GM23338 (cell line): ENCODE data around the gene SH2D3C. TPM values are rescaled to one million over a fixed set of nuclear protein-coding genes. Genes with fewer than 3 reads are reported as not detected.
A peak's percentile ranks its signal among the peaks of the same experiment; 100 is the strongest.

ENCODE experiments used
- ATAC-seq: fragments of 200-7000 bp; cut with Tn5 transposase; 3 replicates; pipeline ENCODE4 v1.9.1; 2020
- DNase-seq: peaks from one replicate; pipeline ENCODE4 v3.0.0-alpha.2; 2015; ENCODE audit warnings: low spot score
- H2AFZ ChIP-seq: fragments of 200-600 bp; sonication (generic); 2 replicates; pipeline ENCODE4 v1.8.0; 2016; ENCODE audit warnings: antibody characterized with exemption, mild to moderate bottlenecking, moderate library complexity
- H3F3A ChIP-seq: fragments of 200-600 bp; sonication (generic); replicated peaks from 2 replicates; pipeline ENCODE4 v1.8.0; 2017; ENCODE audit warnings: antibody characterized with exemption, mixed run types, low read depth
- H3K27ac ChIP-seq: fragments of 200-600 bp; sonication (generic); 2 replicates; pipeline ENCODE4 v1.6.1; 2016; ENCODE audit warnings: low read depth
- H3K27me3 ChIP-seq: fragments of 200-600 bp; sonication (generic); 2 replicates; pipeline ENCODE4 v1.8.0; 2016; ENCODE audit warnings: mild to moderate bottlenecking, mixed run types, moderate library complexity; ENCODE audit not compliant: insufficient read depth
- H3K36me3 ChIP-seq: fragments of 200-600 bp; sonication (generic); 2 replicates; pipeline ENCODE4 v1.8.0; 2016; ENCODE audit warnings: mild to moderate bottlenecking; ENCODE audit not compliant: insufficient read depth
- H3K4me1 ChIP-seq: fragments of 200-600 bp; sonication (generic); 2 replicates; pipeline ENCODE4 v1.8.0; 2016; ENCODE audit warnings: mild to moderate bottlenecking, moderate library complexity; ENCODE audit not compliant: insufficient read depth
- H3K4me2 ChIP-seq: fragments of 200-600 bp; sonication (generic); 2 replicates; pipeline ENCODE4 v1.7.1; 2017; ENCODE audit warnings: mixed run types
- H3K4me3 ChIP-seq: fragments of 200-600 bp; sonication (generic); 2 replicates; pipeline ENCODE4 v1.6.1; 2016; ENCODE audit warnings: mixed run types
- H3K79me2 ChIP-seq: fragments of 200-600 bp; sonication (generic); replicated peaks from 2 replicates; pipeline ENCODE4 v1.8.0; 2017; ENCODE audit warnings: mild to moderate bottlenecking; ENCODE audit not compliant: insufficient read depth
- H3K9me2 ChIP-seq: fragments of 200-600 bp; sonication (generic); 2 replicates; pipeline ENCODE4 v1.8.0; 2017; ENCODE audit not compliant: insufficient read depth
- H4K20me1 ChIP-seq: fragments of 200-600 bp; sonication (generic); replicated peaks from 2 replicates; pipeline ENCODE4 v1.8.0; 2017; ENCODE audit warnings: mild to moderate bottlenecking; ENCODE audit not compliant: insufficient read depth
- H3K27ac Mint-ChIP-seq: 2 replicates; pipeline ENCODE4 v1.8.0; 2020; ENCODE audit warnings: inconsistent platforms, mild to moderate bottlenecking, moderate library complexity, mixed read lengths
- H3K27me3 Mint-ChIP-seq: 3 replicates; pipeline ENCODE4 v1.8.0; 2022; ENCODE audit warnings: low read depth, mild to moderate bottlenecking, moderate library complexity, mixed read lengths, inconsistent platforms; ENCODE audit not compliant: insufficient read depth, poor library complexity
- H3K36me3 Mint-ChIP-seq: 3 replicates; pipeline ENCODE4 v1.8.0; 2021; ENCODE audit warnings: low read depth, mild to moderate bottlenecking, inconsistent platforms, moderate library complexity, mixed read lengths
- H3K4me1 Mint-ChIP-seq: 3 replicates; pipeline ENCODE4 v1.8.0; 2020; ENCODE audit warnings: mild to moderate bottlenecking, inconsistent platforms, mixed read lengths
- H3K4me3 Mint-ChIP-seq: 3 replicates; pipeline ENCODE4 v1.8.0; 2021; ENCODE audit warnings: moderate library complexity, mild to moderate bottlenecking, inconsistent platforms, mixed read lengths
- H3K9me3 Mint-ChIP-seq: 3 replicates; pipeline ENCODE4 v1.8.0; 2020; ENCODE audit warnings: moderate library complexity, mild to moderate bottlenecking, inconsistent platforms, mixed read lengths
- CREB1 ChIP-seq: fragments of 250-450 bp; sonication (Bioruptor Pico); IDR thresholded peaks from 2 replicates; pipeline ENCODE4 v1.5.0; 2020; ENCODE audit warnings: low read depth, mild to moderate bottlenecking, moderate library complexity
- JUNB ChIP-seq: IDR thresholded peaks from one replicate; pipeline ENCODE4 v1.6.1; 2016; ENCODE audit warnings: antibody characterized with exemption; ENCODE audit not compliant: unreplicated experiment
- NANOG ChIP-seq: IDR thresholded peaks from 2 replicates; pipeline ENCODE4 v1.6.1; 2016; ENCODE audit warnings: antibody characterized with exemption, borderline replicate concordance
- POLR2AphosphoS5 ChIP-seq: IDR thresholded peaks from 2 replicates; pipeline ENCODE4 v1.6.1; 2016; ENCODE audit warnings: antibody characterized with exemption, low read depth
- STAT1 ChIP-seq: IDR thresholded peaks from one replicate; pipeline ENCODE4 v1.6.1; 2016; ENCODE audit warnings: antibody characterized with exemption; ENCODE audit not compliant: unreplicated experiment
- ZNF114 ChIP-seq: fragments of 250-450 bp; sonication (Bioruptor Pico); IDR thresholded peaks from 2 replicates; pipeline ENCODE4 v1.5.0; 2020; ENCODE audit warnings: mild to moderate bottlenecking, moderate library complexity
- polyA plus RNA-seq: library from polyadenylated mRNA; unstranded; fragments of >200 nt; fragmentation: Nextera tagmentation; extraction: Ambion mirVana; gene quantifications from 2 replicates; pipeline ENCODE4 v1.2.1, GENCODE V29; 2016
- total RNA-seq: library from RNA; depleted of rRNA; stranded (reverse); fragments of >200 nt; shearing (Covaris generic); gene quantifications from 2 replicates; pipeline ENCODE4 v1.2.3, GENCODE V29; 2014
- TF ChIP-seq, protein P1 (sequence below), 2 experiments: fragments of 200-600 bp in 1 of 2; sonication (generic) in 1 of 2; conservative IDR thresholded peaks; 2 replicates each; pipeline versions ENCODE4 v1.5.1 to v1.6.1; 2016 to 2017; ENCODE audit warnings: antibody characterized with exemption in 2 of 2, low read depth in 2 of 2, mild to moderate bottlenecking in 2 of 2, moderate library complexity in 1 of 2
- TF ChIP-seq, protein P2 (sequence below): IDR thresholded peaks from one replicate; pipeline ENCODE4 v1.6.1; 2018; ENCODE audit warnings: antibody characterized with exemption; ENCODE audit not compliant: unreplicated experiment

Gene SH2D3C
- total and polyA plus RNA-seq, 2 experiments from 2014 or later: 4.2 to 4.5 TPM

DNA sequence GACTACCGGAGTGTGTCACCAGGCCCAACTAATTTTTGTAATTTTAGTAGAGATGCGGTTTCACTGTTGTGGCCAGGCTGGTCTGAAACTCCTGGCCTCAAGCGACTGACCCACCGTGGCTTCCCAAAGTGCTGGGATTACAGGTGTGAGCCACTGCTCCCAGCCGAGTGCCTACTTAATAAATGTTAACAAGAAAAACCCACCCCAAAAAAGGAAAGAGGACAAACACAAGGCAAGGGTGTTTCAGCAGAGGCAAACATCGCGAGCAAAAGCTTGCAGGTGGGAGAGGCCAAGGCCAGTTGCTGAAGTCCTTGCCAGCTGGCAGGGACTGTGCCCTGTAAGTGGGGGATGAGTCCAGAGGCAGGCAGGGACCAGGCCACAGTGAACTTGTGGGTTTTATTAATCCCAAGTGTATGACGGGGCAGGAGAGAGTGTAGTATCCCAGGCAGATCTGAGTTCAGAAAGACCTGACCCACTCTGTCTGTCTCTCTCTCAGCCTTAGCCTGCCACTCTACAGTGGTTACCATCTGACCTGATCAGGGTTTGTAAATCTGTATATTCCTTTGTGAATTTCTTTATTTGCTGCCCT is 17.9 kb upstream of the SH2D3C start:
- H3K36me3 ChIP-seq: peaks cover 11% of the 10 kb centered on the region
- TF ChIP-seq, protein P1, sequence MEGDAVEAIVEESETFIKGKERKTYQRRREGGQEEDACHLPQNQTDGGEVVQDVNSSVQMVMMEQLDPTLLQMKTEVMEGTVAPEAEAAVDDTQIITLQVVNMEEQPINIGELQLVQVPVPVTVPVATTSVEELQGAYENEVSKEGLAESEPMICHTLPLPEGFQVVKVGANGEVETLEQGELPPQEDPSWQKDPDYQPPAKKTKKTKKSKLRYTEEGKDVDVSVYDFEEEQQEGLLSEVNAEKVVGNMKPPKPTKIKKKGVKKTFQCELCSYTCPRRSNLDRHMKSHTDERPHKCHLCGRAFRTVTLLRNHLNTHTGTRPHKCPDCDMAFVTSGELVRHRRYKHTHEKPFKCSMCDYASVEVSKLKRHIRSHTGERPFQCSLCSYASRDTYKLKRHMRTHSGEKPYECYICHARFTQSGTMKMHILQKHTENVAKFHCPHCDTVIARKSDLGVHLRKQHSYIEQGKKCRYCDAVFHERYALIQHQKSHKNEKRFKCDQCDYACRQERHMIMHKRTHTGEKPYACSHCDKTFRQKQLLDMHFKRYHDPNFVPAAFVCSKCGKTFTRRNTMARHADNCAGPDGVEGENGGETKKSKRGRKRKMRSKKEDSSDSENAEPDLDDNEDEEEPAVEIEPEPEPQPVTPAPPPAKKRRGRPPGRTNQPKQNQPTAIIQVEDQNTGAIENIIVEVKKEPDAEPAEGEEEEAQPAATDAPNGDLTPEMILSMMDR (conservative IDR thresholded peaks at IDR 0.05; ENCODE audit: low read depth in 2 of 2): no peak
- TF ChIP-seq CREB1 (CRISPR knock-in tag) (no peak), POLR2AphosphoS5 (no peak), STAT1 (no peak)
- H3K27me3 Mint-ChIP-seq: peaks cover 16% of the 10 kb centered on the region
- no peak overlapping the region for H2AFZ ChIP-seq
- H3K9me2 ChIP-seq: no peaks in the 10 kb centered on the region
- H3K9me3 Mint-ChIP-seq: no peaks in the 10 kb centered on the region
- ATAC-seq (no peak), DNase-seq (no peak)
- peaks cover 14% of the 10 kb centered on the region for H3K36me3 Mint-ChIP-seq
- H3K27ac Mint-ChIP-seq: no peak overlapping the region
- no peak overlapping the region for H3K4me3 Mint-ChIP-seq
- H3K4me1 ChIP-seq: no peaks in the 10 kb centered on the region
- H3K79me2 ChIP-seq: no peaks in the 10 kb centered on the region; the same call in 1 of the 2 replicates
- H3K4me1 Mint-ChIP-seq: peaks cover 5% of the 10 kb centered on the region
- H3K27me3 ChIP-seq: no peaks in the 10 kb centered on the region
- no peak overlapping the region for H3K27ac ChIP-seq
- no peak overlapping the region for H3K4me3 ChIP-seq
- H3K4me2 ChIP-seq: no peak overlapping the region
- H3F3A ChIP-seq: peaks cover 30% of the 10 kb centered on the region
- peaks cover 5% of the 10 kb centered on the region; the same call in 1 of the 2 replicates for H4K20me1 ChIP-seq

- no peaks in the 10 kb centered on the region for H3K4me1 ChIP-seq
- Mint-ChIP-seq H3K4me1 (peaks cover 5% of the 10 kb centered on the region), H3K4me3 (no peak overlapping the region), H3K27ac (peak overlapping the region; percentile 84; the same call in 1 of the 2 replicates), H3K36me3 (peaks cover 35% of the 10 kb centered on the region), H3K9me3 (no peaks in the 10 kb centered on the region), H3K27me3 (peaks cover 15% of the 10 kb centered on the region)
- peaks cover 42% of the 10 kb centered on the region for H3F3A ChIP-seq
- no peaks in the 10 kb centered on the region for H3K9me2 ChIP-seq
- no peak for DNase-seq
- ATAC-seq: peak; percentile 23
- no peak overlapping the region for H3K4me3 ChIP-seq
- no peaks in the 10 kb centered on the region for H3K27me3 ChIP-seq
- peaks cover 19% of the 10 kb centered on the region for H4K20me1 ChIP-seq
- H3K36me3 ChIP-seq: peaks cover 32% of the 10 kb centered on the region
- 0 out of 2 replicates have a peak overlapping the region, but pooled peaks have one; percentile 50 for H3K27ac ChIP-seq
- peaks cover 5% of the 10 kb centered on the region for H3K79me2 ChIP-seq
- H3K4me2 ChIP-seq: no peak overlapping the region
- H2AFZ ChIP-seq: no peak overlapping the region
- TF ChIP-seq NANOG (no peak), JUNB (no peak), ZNF114 (CRISPR knock-in tag) (no peak), POLR2AphosphoS5 (no peak; the same call in 1 of the 2 replicates)
- TF ChIP-seq, protein P2, sequence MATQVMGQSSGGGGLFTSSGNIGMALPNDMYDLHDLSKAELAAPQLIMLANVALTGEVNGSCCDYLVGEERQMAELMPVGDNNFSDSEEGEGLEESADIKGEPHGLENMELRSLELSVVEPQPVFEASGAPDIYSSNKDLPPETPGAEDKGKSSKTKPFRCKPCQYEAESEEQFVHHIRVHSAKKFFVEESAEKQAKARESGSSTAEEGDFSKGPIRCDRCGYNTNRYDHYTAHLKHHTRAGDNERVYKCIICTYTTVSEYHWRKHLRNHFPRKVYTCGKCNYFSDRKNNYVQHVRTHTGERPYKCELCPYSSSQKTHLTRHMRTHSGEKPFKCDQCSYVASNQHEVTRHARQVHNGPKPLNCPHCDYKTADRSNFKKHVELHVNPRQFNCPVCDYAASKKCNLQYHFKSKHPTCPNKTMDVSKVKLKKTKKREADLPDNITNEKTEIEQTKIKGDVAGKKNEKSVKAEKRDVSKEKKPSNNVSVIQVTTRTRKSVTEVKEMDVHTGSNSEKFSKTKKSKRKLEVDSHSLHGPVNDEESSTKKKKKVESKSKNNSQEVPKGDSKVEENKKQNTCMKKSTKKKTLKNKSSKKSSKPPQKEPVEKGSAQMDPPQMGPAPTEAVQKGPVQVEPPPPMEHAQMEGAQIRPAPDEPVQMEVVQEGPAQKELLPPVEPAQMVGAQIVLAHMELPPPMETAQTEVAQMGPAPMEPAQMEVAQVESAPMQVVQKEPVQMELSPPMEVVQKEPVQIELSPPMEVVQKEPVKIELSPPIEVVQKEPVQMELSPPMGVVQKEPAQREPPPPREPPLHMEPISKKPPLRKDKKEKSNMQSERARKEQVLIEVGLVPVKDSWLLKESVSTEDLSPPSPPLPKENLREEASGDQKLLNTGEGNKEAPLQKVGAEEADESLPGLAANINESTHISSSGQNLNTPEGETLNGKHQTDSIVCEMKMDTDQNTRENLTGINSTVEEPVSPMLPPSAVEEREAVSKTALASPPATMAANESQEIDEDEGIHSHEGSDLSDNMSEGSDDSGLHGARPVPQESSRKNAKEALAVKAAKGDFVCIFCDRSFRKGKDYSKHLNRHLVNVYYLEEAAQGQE: no peak
- TF ChIP-seq, protein P1 (conservative IDR thresholded peaks at IDR 0.05; ENCODE audit: low read depth in 2 of 2): no peak
Observed at GRCh38 chr9:127794001-127794791, 15.7 kb upstream of the SH2D3C start.
